Activated CD4-positive, alpha-beta T cell treated with anti-CD3 and anti-CD28 coated beads for 24 hours (primary cell): Measurements from ENCODE around the gene PRAMEF4.
"Not testable (repeated sequence)": the region's sequence is repeated elsewhere in the genome, so short reads cannot be mapped to it uniquely, and the experiment has no call there.

ENCODE experiments used
- DNase-seq, 2 donors: peaks; one replicate each; pipeline ENCODE4 v3.0.0-alpha.2; 2020; ENCODE audit warnings: low read depth in 2 of 2

PRAMEF4 gene

GRCh38 chr1:12886101-12886500 is at the start of gene PRAMEF4:
PRAMEF4 (minus strand) TSS chr1:12886201; CDS start chr1:12883394, 2,807 bp downstream.
- not testable (repeated sequence) for DNase-seq

- not testable (repeated sequence) for DNase-seq
These were observed 38.4 kb upstream of the PRAMEF4 start for GRCh38 chr1:12924368-12924767.

GRCh38 chr1:12921749-12922148 is 35.7 kb upstream of the PRAMEF4 start:
- DNase-seq = not testable (repeated sequence)

- not testable (repeated sequence) for DNase-seq
These were observed 30.3 kb upstream of the PRAMEF4 start, which contains the start of gene PRAMEF7 for GRCh38 chr1:12916310-12916709. PRAMEF7 (plus strand) TSS chr1:12916610; CDS start chr1:12917693, 1,083 bp downstream.

GRCh38 chr1:12903793-12904572 is 18.0 kb upstream of the PRAMEF4 start:
- not testable (repeated sequence) for DNase-seq

GRCh38 chr1:12899186-12899585 is 13.2 kb upstream of the PRAMEF4 start:
- DNase-seq = not testable (repeated sequence)

GRCh38 chr1:12898170-12898569 is 12.2 kb upstream of the PRAMEF4 start, which contains the start of gene PRAMEF10:
PRAMEF10 (minus strand) TSS chr1:12898270; CDS start chr1:12895847, 2,423 bp downstream.
- DNase-seq = not testable (repeated sequence)

- not testable (repeated sequence) for DNase-seq
These were observed 7.5 kb downstream of the PRAMEF4 start for GRCh38 chr1:12878453-12878852.

GRCh38 chr1:12863131-12863880 is 22.7 kb downstream of the PRAMEF4 start:
- DNase-seq = not testable (repeated sequence)

- not testable (repeated sequence) for DNase-seq
These were observed 29.2 kb downstream of the PRAMEF4 start, which contains the start of gene PRAMEF2 for GRCh38 chr1:12856786-12857185. PRAMEF2 (plus strand) TSS chr1:12857086; CDS start chr1:12859010, 1,924 bp downstream.

- no peak for DNase-seq
These were observed 34.2 kb downstream of the PRAMEF4 start for GRCh38 chr1:12851779-12852178.

- DNase-seq = not testable (repeated sequence)
These were observed 37.4 kb downstream of the PRAMEF4 start, which contains the start of gene HNRNPCL1 for GRCh38 chr1:12848620-12849019. HNRNPCL1 (minus strand) TSS chr1:12848720; CDS start chr1:12848289, 431 bp downstream.

- not testable (repeated sequence) for DNase-seq
These were observed 52.8 kb downstream of the PRAMEF4 start for GRCh38 chr1:12833251-12833650.

GRCh38 chr1:12831310-12831709 is 54.7 kb downstream of the PRAMEF4 start, which contains the start of gene PRAMEF11:
PRAMEF11 (minus strand) TSS chr1:12831410; CDS start chr1:12828789, 2,621 bp downstream.
- DNase-seq = not testable (repeated sequence)
